Nephron (organoid): ENCODE results near the gene CARD18.
A peak's percentile ranks its signal among the peaks of the same experiment; 100 is the strongest.

Experiments used
- H3K27ac Mint-ChIP-seq, 3 experiments: 2 replicates each; pipeline ENCODE4 v1.8.0; 2020; ENCODE audit warnings: mixed read lengths in 3 of 3, mild to moderate bottlenecking in 2 of 3, moderate library complexity in 1 of 3
- H3K27me3 Mint-ChIP-seq: 2 replicates; pipeline ENCODE4 v1.8.0; 2021; ENCODE audit warnings: low read depth, mild to moderate bottlenecking, moderate library complexity, mixed read lengths
- H3K36me3 Mint-ChIP-seq: 2 replicates; pipeline ENCODE4 v1.8.0; 2020; ENCODE audit warnings: low read depth, mixed read lengths
- H3K4me1 Mint-ChIP-seq: 2 replicates; pipeline ENCODE4 v1.8.0; 2020; ENCODE audit warnings: mixed read lengths
- H3K4me3 Mint-ChIP-seq, 3 experiments: 2 replicates each; pipeline ENCODE4 v1.8.0; 2020; ENCODE audit warnings: mild to moderate bottlenecking in 3 of 3, mixed read lengths in 3 of 3, moderate library complexity in 2 of 3
- H3K9me3 Mint-ChIP-seq: 2 replicates; pipeline ENCODE4 v1.8.0; 2020; ENCODE audit warnings: mixed read lengths
- TF ChIP-seq, protein P1 (sequence below), 3 experiments: fragments of 200-600 bp; sonication (generic); IDR thresholded peaks; one replicate each; pipeline ENCODE4 v1.5.0; 2021; ENCODE audit warnings: antibody characterized with exemption in 3 of 3; ENCODE audit not compliant: unreplicated experiment in 3 of 3

CARD18 gene, protein sequence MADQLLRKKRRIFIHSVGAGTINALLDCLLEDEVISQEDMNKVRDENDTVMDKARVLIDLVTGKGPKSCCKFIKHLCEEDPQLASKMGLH

DNA sequence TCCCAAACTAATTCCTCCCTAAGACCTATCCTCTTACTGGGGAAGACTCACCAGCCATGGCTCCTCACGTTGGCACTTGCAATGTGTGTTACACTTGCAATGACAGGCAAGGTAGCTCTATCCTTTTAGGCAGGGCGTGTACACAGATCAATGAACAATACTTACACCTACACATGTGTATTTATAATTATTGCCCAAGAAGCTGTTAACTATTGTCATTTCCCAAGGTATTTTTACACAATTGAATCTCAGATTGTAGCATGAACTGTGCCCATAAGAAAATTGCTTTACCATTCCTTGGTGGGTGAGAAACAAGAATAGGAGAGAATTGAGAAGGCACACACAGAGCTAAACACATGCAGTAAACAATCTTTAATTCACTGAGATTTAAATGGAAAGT, at the start of gene CARD18:
Gene CARD18 (minus strand): TSS at position 101 of the 400 bp plus-strand sequence. CDS start 43 bp downstream, at position 58.
- H3K4me1 Mint-ChIP-seq = no peaks in the 10 kb centered on the region
- TF ChIP-seq, protein P1, sequence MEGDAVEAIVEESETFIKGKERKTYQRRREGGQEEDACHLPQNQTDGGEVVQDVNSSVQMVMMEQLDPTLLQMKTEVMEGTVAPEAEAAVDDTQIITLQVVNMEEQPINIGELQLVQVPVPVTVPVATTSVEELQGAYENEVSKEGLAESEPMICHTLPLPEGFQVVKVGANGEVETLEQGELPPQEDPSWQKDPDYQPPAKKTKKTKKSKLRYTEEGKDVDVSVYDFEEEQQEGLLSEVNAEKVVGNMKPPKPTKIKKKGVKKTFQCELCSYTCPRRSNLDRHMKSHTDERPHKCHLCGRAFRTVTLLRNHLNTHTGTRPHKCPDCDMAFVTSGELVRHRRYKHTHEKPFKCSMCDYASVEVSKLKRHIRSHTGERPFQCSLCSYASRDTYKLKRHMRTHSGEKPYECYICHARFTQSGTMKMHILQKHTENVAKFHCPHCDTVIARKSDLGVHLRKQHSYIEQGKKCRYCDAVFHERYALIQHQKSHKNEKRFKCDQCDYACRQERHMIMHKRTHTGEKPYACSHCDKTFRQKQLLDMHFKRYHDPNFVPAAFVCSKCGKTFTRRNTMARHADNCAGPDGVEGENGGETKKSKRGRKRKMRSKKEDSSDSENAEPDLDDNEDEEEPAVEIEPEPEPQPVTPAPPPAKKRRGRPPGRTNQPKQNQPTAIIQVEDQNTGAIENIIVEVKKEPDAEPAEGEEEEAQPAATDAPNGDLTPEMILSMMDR (IDR thresholded peaks at IDR 0.05; ENCODE audit: unreplicated experiment in 3 of 3) = no peak
- H3K4me3 Mint-ChIP-seq = no peak within 1 kb of the TSS
- H3K27me3 Mint-ChIP-seq = no peaks in the 10 kb centered on the region
- no peaks in the 10 kb centered on the region for H3K36me3 Mint-ChIP-seq
- H3K27ac Mint-ChIP-seq = no peak within 1 kb of the TSS
- peaks cover 6% of the 10 kb centered on the region for H3K9me3 Mint-ChIP-seq

DNA sequence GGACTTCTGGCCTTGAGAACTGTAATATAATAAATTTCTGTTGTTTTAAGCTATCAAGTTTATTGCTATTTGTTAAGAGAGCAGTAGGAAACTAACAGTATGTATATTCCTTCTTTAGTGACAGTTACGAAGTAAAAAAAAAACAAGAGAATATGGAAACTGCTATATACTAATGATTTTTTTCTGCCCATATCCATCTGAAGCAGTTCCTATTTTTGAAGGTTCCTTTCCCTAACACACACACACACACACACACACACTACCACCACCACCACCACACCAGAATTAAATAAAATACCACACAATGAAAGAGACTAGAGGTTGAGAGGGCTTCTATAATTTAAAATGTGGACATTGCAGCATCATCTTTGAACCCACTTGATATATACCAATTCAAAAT, 44.4 kb upstream of the CARD18 start:
- Mint-ChIP-seq H3K27ac (no peak overlapping the region), H3K27me3 (no peaks in the 10 kb centered on the region), H3K4me3 (no peak overlapping the region), H3K36me3 (no peaks in the 10 kb centered on the region), H3K9me3 (no peaks in the 10 kb centered on the region), H3K4me1 (peaks cover 20% of the 10 kb centered on the region)
- TF ChIP-seq, protein P1 (IDR thresholded peaks at IDR 0.05; ENCODE audit: unreplicated experiment in 3 of 3) = no peak

DNA sequence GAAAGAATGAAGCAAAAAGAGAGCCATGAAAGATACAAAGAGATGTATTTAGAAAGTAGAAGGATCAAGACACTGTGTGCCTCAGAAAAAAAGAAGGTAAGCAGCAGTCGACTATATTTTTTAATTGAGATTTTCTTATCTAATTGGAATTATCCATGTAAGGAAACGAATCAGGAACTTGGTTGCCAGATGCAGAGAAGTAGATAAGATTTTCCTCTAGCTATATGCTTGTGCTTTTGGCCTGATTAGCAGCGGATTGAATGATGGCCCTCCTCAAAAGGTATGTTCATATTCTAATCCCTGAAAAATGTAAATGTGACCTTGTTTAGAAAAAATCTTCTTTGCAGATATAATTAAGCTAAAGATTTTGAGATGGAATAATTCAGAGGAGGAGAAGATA, 43.9 kb upstream of the CARD18 start:
- H3K9me3 Mint-ChIP-seq = no peaks in the 10 kb centered on the region
- H3K27ac Mint-ChIP-seq = no peak overlapping the region
- H3K27me3 Mint-ChIP-seq = no peaks in the 10 kb centered on the region
- H3K4me3 Mint-ChIP-seq = no peak overlapping the region
- H3K4me1 Mint-ChIP-seq = peaks cover 20% of the 10 kb centered on the region
- no peaks in the 10 kb centered on the region for H3K36me3 Mint-ChIP-seq
- TF ChIP-seq, protein P1 (IDR thresholded peaks at IDR 0.05; ENCODE audit: unreplicated experiment in 3 of 3) = no peak

DNA sequence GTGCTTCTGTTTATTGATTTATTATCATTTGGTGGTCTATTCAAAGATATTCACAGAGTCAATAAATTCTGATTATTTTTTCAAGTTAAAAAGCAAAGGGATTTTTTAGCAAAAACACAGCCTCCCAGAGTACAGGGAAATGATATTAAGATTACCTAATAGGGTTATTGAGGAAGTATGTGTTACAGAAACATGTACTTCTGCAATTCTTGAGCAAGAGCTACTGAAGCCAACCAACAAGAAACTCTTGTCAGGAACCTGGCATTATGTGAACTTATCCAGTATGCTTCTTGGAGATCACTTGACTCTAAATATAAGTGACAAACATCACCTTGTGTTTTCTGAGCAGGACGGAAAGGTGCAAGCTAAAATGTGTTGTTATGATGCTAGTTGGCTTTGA, 42.0 kb upstream of the CARD18 start:
- TF ChIP-seq, protein P1 (IDR thresholded peaks at IDR 0.05; ENCODE audit: unreplicated experiment in 3 of 3) = no peak
- H3K27me3 Mint-ChIP-seq = no peaks in the 10 kb centered on the region
- H3K27ac Mint-ChIP-seq = no peak overlapping the region
- H3K4me3 Mint-ChIP-seq = no peak overlapping the region
- no peaks in the 10 kb centered on the region for H3K9me3 Mint-ChIP-seq
- peaks cover 20% of the 10 kb centered on the region for H3K4me1 Mint-ChIP-seq
- no peaks in the 10 kb centered on the region for H3K36me3 Mint-ChIP-seq

DNA sequence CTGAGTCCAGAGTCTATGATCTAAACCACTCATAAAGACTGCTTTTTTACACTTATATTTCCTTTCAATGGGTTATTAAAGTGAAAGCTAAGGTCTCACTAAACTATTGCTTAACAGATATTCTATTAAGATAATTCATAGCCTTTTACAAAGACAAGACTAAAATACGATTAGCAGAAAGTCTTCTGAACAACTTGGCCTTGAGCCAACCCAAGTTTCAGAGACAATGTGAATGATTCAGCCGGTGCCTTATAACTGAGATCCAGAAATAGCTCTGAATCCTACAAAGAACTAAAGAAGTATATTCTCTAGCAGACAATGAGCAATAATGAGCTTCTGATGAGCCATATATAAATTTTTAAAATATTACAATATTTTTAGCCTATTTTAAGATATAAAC, 41.5 kb upstream of the CARD18 start:
- H3K4me3 Mint-ChIP-seq = no peak overlapping the region
- H3K27ac Mint-ChIP-seq = peak overlapping the region in 1 of 3 experiments; percentile 56
- H3K36me3 Mint-ChIP-seq = no peaks in the 10 kb centered on the region
- no peaks in the 10 kb centered on the region for H3K27me3 Mint-ChIP-seq
- TF ChIP-seq, protein P1 (IDR thresholded peaks at IDR 0.05; ENCODE audit: unreplicated experiment in 3 of 3) = no peak
- H3K9me3 Mint-ChIP-seq = no peaks in the 10 kb centered on the region
- peaks cover 20% of the 10 kb centered on the region for H3K4me1 Mint-ChIP-seq

DNA sequence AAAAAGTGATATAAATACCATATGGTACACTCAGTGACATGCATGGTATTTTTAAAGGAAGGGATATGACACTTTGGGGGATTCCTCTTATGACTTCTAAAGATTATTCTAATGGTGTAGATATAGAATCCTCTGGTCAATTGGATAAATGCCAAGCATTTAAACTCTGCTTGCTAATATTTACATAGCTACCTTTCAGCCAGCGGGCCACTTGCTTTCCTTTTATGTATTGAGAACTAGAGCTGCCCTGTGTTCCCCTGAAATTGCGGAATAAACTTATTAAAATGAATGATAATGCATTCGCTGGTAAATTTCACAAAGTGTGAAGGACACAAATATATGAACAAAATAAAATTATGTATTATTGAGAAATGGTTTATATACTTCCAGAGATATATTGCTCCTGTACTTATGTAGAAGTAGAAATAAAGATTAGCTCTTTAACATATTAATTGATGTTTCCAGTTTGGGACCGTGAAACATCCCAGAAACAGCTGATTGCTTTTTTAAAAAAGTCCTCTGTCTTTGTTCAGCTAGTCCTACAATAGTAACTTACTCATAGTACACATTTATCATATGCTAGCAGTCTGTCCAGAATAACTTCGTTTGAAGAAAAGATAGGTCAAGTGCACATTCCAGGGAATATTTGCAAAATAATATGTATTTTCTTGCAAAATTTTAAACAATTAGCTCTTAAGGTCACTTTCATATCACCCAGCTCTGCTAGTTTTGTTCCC, 40.1 kb upstream of the CARD18 start:
- no peaks in the 10 kb centered on the region for H3K27me3 Mint-ChIP-seq
- H3K9me3 Mint-ChIP-seq = no peaks in the 10 kb centered on the region
- H3K4me3 Mint-ChIP-seq = no peak overlapping the region
- no peak overlapping the region for H3K27ac Mint-ChIP-seq
- TF ChIP-seq, protein P1 (IDR thresholded peaks at IDR 0.05; ENCODE audit: unreplicated experiment in 3 of 3) = no peak
- peaks cover 20% of the 10 kb centered on the region for H3K4me1 Mint-ChIP-seq
- H3K36me3 Mint-ChIP-seq = no peaks in the 10 kb centered on the region
